Neutrophil (primary cell): Measurements from ENCODE around the gene ATP7B.

Source experiments
- H3K27ac ChIP-seq: fragments of 200-600 bp; sonication (generic); 2 replicates; pipeline ENCODE4 v1.5.1; 2016; ENCODE audit warnings: mild to moderate bottlenecking, moderate library complexity
- H3K27me3 ChIP-seq: fragments of 200-600 bp; sonication (generic); 2 replicates; pipeline ENCODE4 v1.6.0; 2016; ENCODE audit warnings: mild to moderate bottlenecking
- H3K36me3 ChIP-seq: fragments of 200-600 bp; sonication (generic); 2 replicates; pipeline ENCODE4 v1.5.1; 2017
- H3K4me1 ChIP-seq, 2 experiments: fragments of 200-600 bp in 1 of 2; sonication (generic) in 1 of 2; 1 replicate in 1 of 2; 2 replicates in 1 of 2; pipeline versions ENCODE4 v1.5.1 to v1.6.1; 2013 to 2016; ENCODE audit warnings: low read depth in 1 of 2, low read length in 1 of 2, mild to moderate bottlenecking in 1 of 2, moderate library complexity in 1 of 2; ENCODE audit not compliant: control insufficient read depth in 1 of 2, insufficient read depth in 1 of 2
- H3K4me3 ChIP-seq, 2 experiments: fragments of 200-600 bp in 1 of 2; sonication (generic) in 1 of 2; 1 replicate in 1 of 2; 2 replicates in 1 of 2; pipeline ENCODE4 v1.5.1; 2013 to 2016; ENCODE audit warnings: low read depth in 1 of 2, low read length in 1 of 2, mild to moderate bottlenecking in 1 of 2, moderate library complexity in 1 of 2
- H3K9me3 ChIP-seq: fragments of 200-600 bp; sonication (generic); 2 replicates; pipeline ENCODE4 v1.5.1; 2016
- CTCF ChIP-seq: fragments of 200-600 bp; sonication (generic); IDR thresholded peaks from 2 replicates; pipeline ENCODE4 v1.5.1; 2016; ENCODE audit warnings: antibody characterized with exemption

ATP7B gene

GRCh38 chr13:51920786-51921185 is 90.5 kb downstream of the ATP7B start:
- Histone ChIP-seq H3K4me1 (no peaks in the 10 kb centered on the region), H3K4me3 (no peak overlapping the region), H3K27me3 (no peaks in the 10 kb centered on the region), H3K27ac (no peak overlapping the region), H3K36me3 (no peaks in the 10 kb centered on the region), H3K9me3 (no peaks in the 10 kb centered on the region)
- no peak for TF ChIP-seq CTCF

GRCh38 chr13:51920267-51920666 is 91.0 kb downstream of the ATP7B start:
- Histone ChIP-seq H3K4me3 (no peak overlapping the region), H3K27me3 (no peaks in the 10 kb centered on the region), H3K27ac (no peak overlapping the region), H3K36me3 (no peaks in the 10 kb centered on the region), H3K9me3 (no peaks in the 10 kb centered on the region), H3K4me1 (no peaks in the 10 kb centered on the region)
- TF ChIP-seq CTCF = no peak

- Histone ChIP-seq H3K36me3 (no peaks in the 10 kb centered on the region), H3K27me3 (no peaks in the 10 kb centered on the region), H3K4me1 (no peaks in the 10 kb centered on the region), H3K4me3 (no peak overlapping the region), H3K9me3 (no peaks in the 10 kb centered on the region), H3K27ac (no peak overlapping the region)
- no peak for TF ChIP-seq CTCF
Observed at GRCh38 chr13:51919531-51919930, 91.7 kb downstream of the ATP7B start.

GRCh38 chr13:51916962-51917361 is 94.3 kb downstream of the ATP7B start:
- Histone ChIP-seq H3K4me3 (no peak overlapping the region), H3K27ac (no peak overlapping the region), H3K4me1 (peaks cover 0 to 4% of the 10 kb centered on the region in 2 experiments), H3K36me3 (no peaks in the 10 kb centered on the region), H3K27me3 (no peaks in the 10 kb centered on the region), H3K9me3 (no peaks in the 10 kb centered on the region)
- TF ChIP-seq CTCF = no peak

- no peaks in the 10 kb centered on the region for H3K36me3 ChIP-seq
- peaks cover 0 to 7% of the 10 kb centered on the region in 2 experiments for H3K4me1 ChIP-seq
- no peaks in the 10 kb centered on the region for H3K9me3 ChIP-seq
- H3K4me3 ChIP-seq = no peak overlapping the region
- H3K27ac ChIP-seq = no peak overlapping the region
- no peaks in the 10 kb centered on the region for H3K27me3 ChIP-seq
- TF ChIP-seq CTCF = no peak
Observed at GRCh38 chr13:51916051-51916818, 95.0 kb downstream of the ATP7B start.
